ENCODE data around the gene GPR37L1.

GPR37L1 gene, protein sequence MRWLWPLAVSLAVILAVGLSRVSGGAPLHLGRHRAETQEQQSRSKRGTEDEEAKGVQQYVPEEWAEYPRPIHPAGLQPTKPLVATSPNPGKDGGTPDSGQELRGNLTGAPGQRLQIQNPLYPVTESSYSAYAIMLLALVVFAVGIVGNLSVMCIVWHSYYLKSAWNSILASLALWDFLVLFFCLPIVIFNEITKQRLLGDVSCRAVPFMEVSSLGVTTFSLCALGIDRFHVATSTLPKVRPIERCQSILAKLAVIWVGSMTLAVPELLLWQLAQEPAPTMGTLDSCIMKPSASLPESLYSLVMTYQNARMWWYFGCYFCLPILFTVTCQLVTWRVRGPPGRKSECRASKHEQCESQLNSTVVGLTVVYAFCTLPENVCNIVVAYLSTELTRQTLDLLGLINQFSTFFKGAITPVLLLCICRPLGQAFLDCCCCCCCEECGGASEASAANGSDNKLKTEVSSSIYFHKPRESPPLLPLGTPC

DNA sequence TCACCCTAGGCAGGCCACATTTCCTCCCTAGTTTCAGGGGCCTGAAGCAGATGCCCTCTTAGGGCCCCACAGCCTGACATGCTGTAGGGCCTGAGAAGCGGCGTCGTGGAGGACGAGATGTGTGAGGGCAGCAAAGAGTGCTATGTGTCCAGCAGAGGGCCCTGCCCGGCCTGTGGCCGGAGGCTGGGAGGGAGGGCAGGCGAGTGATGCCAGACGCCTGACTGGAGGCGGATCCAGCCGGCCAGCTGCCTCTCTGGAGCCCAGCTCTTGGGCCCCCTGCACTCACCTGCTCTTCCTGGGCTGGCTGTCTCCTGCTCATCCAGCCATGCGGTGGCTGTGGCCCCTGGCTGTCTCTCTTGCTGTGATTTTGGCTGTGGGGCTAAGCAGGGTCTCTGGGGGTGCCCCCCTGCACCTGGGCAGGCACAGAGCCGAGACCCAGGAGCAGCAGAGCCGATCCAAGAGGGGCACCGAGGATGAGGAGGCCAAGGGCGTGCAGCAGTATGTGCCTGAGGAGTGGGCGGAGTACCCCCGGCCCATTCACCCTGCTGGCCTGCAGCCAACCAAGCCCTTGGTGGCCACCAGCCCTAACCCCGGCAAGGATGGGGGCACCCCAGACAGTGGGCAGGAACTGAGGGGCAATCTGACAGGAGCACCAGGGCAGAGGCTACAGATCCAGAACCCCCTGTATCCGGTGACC lies at the start of gene GPR37L1:
Gene GPR37L1, plus strand, starts transcription at position 279 of the 697 bp plus-strand sequence. Its CDS starts 47 bp downstream, at position 326.
- no peak within 1 kb of the TSS for H3K4me3 ChIP-seq (ENCODE audit: low read depth, low read length)
- TF ChIP-seq CTCF (IDR thresholded peaks at IDR 0.05; ENCODE audit: low read depth, low read length), result peak; percentile 59

DNA sequence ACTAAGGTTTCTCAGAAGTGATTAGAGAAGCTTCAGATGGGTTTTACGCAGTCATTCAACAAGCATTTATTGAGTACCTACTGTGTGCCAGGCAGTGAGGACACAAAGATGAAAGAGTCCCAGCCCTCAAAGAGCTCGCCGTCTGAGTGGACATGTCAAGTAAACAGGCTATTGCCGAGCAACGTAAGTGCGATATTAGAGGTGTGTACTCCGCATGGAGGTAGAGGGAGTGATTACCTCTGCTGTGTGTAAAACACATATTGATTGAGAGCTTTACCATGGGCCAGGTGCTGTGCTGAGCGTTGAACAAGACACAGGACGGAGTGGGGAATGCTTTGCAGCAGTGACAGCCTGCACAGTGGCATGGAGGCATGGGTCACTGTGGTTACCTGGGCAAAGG lies 49.5 kb upstream of the GPR37L1 start:
- no peak for TF ChIP-seq CTCF (IDR thresholded peaks at IDR 0.05; ENCODE audit: low read depth, low read length)
- no peak overlapping the region for H3K4me3 ChIP-seq (ENCODE audit: low read depth, low read length)

GRCh38 chr1:202074985-202075384 lies 47.7 kb upstream of the GPR37L1 start:
- no peak overlapping the region for H3K4me3 ChIP-seq (ENCODE audit: low read depth, low read length)
- TF ChIP-seq CTCF (IDR thresholded peaks at IDR 0.05; ENCODE audit: low read depth, low read length), result no peak

- TF ChIP-seq CTCF (IDR thresholded peaks at IDR 0.05; ENCODE audit: low read depth, low read length), result no peak
- H3K4me3 ChIP-seq (ENCODE audit: low read depth, low read length), result no peak overlapping the region
Measured at GRCh38 chr1:202075389-202075788, 47.3 kb upstream of the GPR37L1 start.

DNA sequence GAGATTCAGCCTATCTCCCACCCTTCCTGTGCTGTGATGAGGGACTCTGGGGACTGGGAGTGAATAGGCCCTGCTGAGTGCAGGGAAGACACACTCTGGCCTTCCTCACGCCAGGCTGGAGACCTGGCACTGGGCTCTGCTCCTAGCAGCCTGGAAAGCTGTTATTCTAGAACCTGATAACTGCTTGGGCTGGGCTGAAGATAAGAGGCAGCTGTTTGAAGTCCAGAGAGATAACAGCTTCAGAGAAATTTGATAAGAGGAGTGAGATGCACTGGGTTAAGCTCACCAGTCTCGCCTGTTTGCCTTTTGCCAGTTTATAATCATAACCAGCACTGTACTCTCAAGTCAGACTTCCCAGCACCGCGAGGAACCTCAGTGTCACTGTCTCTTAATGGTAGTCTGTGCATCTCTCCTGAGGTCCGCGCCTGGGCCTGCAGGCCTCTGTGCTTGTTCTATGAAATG lies 46.6 kb upstream of the GPR37L1 start:
- no peak for TF ChIP-seq CTCF (IDR thresholded peaks at IDR 0.05; ENCODE audit: low read depth, low read length)
- H3K4me3 ChIP-seq (ENCODE audit: low read depth, low read length), result no peak overlapping the region

DNA sequence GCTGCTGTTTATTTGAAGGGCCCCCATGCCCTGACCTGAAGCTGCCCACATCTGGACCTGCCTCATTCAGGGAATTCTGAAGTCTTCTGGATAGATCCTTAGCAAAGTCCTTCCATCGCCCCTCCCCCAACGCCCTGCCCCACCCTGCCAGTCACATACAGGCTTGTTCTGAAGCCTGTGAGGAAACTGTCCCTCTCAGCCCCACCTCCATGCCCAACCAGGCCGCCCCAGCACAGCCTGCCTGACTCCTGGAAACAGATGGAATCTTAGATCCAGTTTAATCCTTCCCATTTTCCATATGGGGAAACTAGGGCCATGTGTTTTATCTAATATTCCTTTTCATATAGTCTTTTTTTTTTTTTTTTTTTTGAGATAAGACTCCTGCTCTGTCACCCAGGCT lies 44.5 kb upstream of the GPR37L1 start:
- H3K4me3 ChIP-seq (ENCODE audit: low read depth, low read length), result no peak overlapping the region
- TF ChIP-seq CTCF (IDR thresholded peaks at IDR 0.05; ENCODE audit: low read depth, low read length), result no peak

DNA sequence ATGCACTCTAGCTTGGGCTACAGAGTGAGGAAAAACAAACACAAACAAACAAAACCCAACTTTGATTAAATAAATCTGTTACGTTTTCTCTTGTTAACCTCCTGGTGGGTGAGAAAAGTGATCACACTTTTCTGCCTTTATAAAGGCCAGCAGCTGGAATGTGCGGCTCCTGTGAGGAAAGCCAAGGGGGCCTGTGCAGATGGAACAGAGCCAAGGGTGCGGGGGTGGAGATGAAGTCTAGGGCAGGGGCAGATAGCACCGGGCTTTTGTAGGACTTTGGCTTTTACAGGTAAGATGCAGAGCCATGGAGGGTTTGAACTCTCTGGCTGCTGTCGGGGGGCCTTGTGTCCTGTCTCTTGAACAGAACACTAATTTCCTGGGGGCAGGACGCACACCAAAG lies 40.7 kb upstream of the GPR37L1 start:
- no peak for TF ChIP-seq CTCF (IDR thresholded peaks at IDR 0.05; ENCODE audit: low read depth, low read length)
- no peak overlapping the region for H3K4me3 ChIP-seq (ENCODE audit: low read depth, low read length)

Measured in WI38 (cell line).